GM23338 (cell line): ENCODE measurements around the gene STIM1. TPM values are rescaled to one million over a fixed set of nuclear protein-coding genes. Genes with fewer than 3 reads are reported as not detected.

ENCODE experiments used
- ATAC-seq: fragments of 200-7000 bp; cut with Tn5 transposase; 3 replicates; pipeline ENCODE4 v1.9.1; 2020
- DNase-seq: peaks from one replicate; pipeline ENCODE4 v3.0.0-alpha.2; 2015; ENCODE audit warnings: low spot score
- H2AFZ ChIP-seq: fragments of 200-600 bp; sonication (generic); 2 replicates; pipeline ENCODE4 v1.8.0; 2016; ENCODE audit warnings: antibody characterized with exemption, mild to moderate bottlenecking, moderate library complexity
- H3F3A ChIP-seq: fragments of 200-600 bp; sonication (generic); replicated peaks from 2 replicates; pipeline ENCODE4 v1.8.0; 2017; ENCODE audit warnings: antibody characterized with exemption, mixed run types, low read depth
- H3K27ac ChIP-seq: fragments of 200-600 bp; sonication (generic); 2 replicates; pipeline ENCODE4 v1.6.1; 2016; ENCODE audit warnings: low read depth
- H3K27me3 ChIP-seq: fragments of 200-600 bp; sonication (generic); 2 replicates; pipeline ENCODE4 v1.8.0; 2016; ENCODE audit warnings: mild to moderate bottlenecking, mixed run types, moderate library complexity; ENCODE audit not compliant: insufficient read depth
- H3K36me3 ChIP-seq: fragments of 200-600 bp; sonication (generic); 2 replicates; pipeline ENCODE4 v1.8.0; 2016; ENCODE audit warnings: mild to moderate bottlenecking; ENCODE audit not compliant: insufficient read depth
- H3K4me1 ChIP-seq: fragments of 200-600 bp; sonication (generic); 2 replicates; pipeline ENCODE4 v1.8.0; 2016; ENCODE audit warnings: mild to moderate bottlenecking, moderate library complexity; ENCODE audit not compliant: insufficient read depth
- H3K4me2 ChIP-seq: fragments of 200-600 bp; sonication (generic); 2 replicates; pipeline ENCODE4 v1.7.1; 2017; ENCODE audit warnings: mixed run types
- H3K4me3 ChIP-seq: fragments of 200-600 bp; sonication (generic); 2 replicates; pipeline ENCODE4 v1.6.1; 2016; ENCODE audit warnings: mixed run types
- H3K79me2 ChIP-seq: fragments of 200-600 bp; sonication (generic); replicated peaks from 2 replicates; pipeline ENCODE4 v1.8.0; 2017; ENCODE audit warnings: mild to moderate bottlenecking; ENCODE audit not compliant: insufficient read depth
- H3K9me2 ChIP-seq: fragments of 200-600 bp; sonication (generic); 2 replicates; pipeline ENCODE4 v1.8.0; 2017; ENCODE audit not compliant: insufficient read depth
- H4K20me1 ChIP-seq: fragments of 200-600 bp; sonication (generic); replicated peaks from 2 replicates; pipeline ENCODE4 v1.8.0; 2017; ENCODE audit warnings: mild to moderate bottlenecking; ENCODE audit not compliant: insufficient read depth
- H3K27ac Mint-ChIP-seq: 2 replicates; pipeline ENCODE4 v1.8.0; 2020; ENCODE audit warnings: inconsistent platforms, mild to moderate bottlenecking, moderate library complexity, mixed read lengths
- H3K27me3 Mint-ChIP-seq: 3 replicates; pipeline ENCODE4 v1.8.0; 2022; ENCODE audit warnings: low read depth, mild to moderate bottlenecking, moderate library complexity, mixed read lengths, inconsistent platforms; ENCODE audit not compliant: insufficient read depth, poor library complexity
- H3K36me3 Mint-ChIP-seq: 3 replicates; pipeline ENCODE4 v1.8.0; 2021; ENCODE audit warnings: low read depth, mild to moderate bottlenecking, inconsistent platforms, moderate library complexity, mixed read lengths
- H3K4me1 Mint-ChIP-seq: 3 replicates; pipeline ENCODE4 v1.8.0; 2020; ENCODE audit warnings: mild to moderate bottlenecking, inconsistent platforms, mixed read lengths
- H3K4me3 Mint-ChIP-seq: 3 replicates; pipeline ENCODE4 v1.8.0; 2021; ENCODE audit warnings: moderate library complexity, mild to moderate bottlenecking, inconsistent platforms, mixed read lengths
- H3K9me3 Mint-ChIP-seq: 3 replicates; pipeline ENCODE4 v1.8.0; 2020; ENCODE audit warnings: moderate library complexity, mild to moderate bottlenecking, inconsistent platforms, mixed read lengths
- CREB1 ChIP-seq: fragments of 250-450 bp; sonication (Bioruptor Pico); IDR thresholded peaks from 2 replicates; pipeline ENCODE4 v1.5.0; 2020; ENCODE audit warnings: low read depth, mild to moderate bottlenecking, moderate library complexity
- EZH2 ChIP-seq: fragments of 200-600 bp; sonication (generic); IDR thresholded peaks from one replicate; pipeline ENCODE4 v1.8.0; 2017; ENCODE audit warnings: antibody characterized with exemption, mild to moderate bottlenecking, low read depth; ENCODE audit not compliant: unreplicated experiment
- EZH2phosphoT487 ChIP-seq: fragments of 200-600 bp; sonication (generic); IDR thresholded peaks from one replicate; pipeline ENCODE4 v1.8.1; 2018; ENCODE audit warnings: antibody characterized with exemption; ENCODE audit not compliant: unreplicated experiment
- JUNB ChIP-seq: IDR thresholded peaks from one replicate; pipeline ENCODE4 v1.6.1; 2016; ENCODE audit warnings: antibody characterized with exemption; ENCODE audit not compliant: unreplicated experiment
- NANOG ChIP-seq: IDR thresholded peaks from 2 replicates; pipeline ENCODE4 v1.6.1; 2016; ENCODE audit warnings: antibody characterized with exemption, borderline replicate concordance
- POLR2AphosphoS5 ChIP-seq: IDR thresholded peaks from 2 replicates; pipeline ENCODE4 v1.6.1; 2016; ENCODE audit warnings: antibody characterized with exemption, low read depth
- STAT1 ChIP-seq: IDR thresholded peaks from one replicate; pipeline ENCODE4 v1.6.1; 2016; ENCODE audit warnings: antibody characterized with exemption; ENCODE audit not compliant: unreplicated experiment
- ZNF114 ChIP-seq: fragments of 250-450 bp; sonication (Bioruptor Pico); IDR thresholded peaks from 2 replicates; pipeline ENCODE4 v1.5.0; 2020; ENCODE audit warnings: mild to moderate bottlenecking, moderate library complexity
- ZNF331 ChIP-seq: fragments of 250-450 bp; sonication (Bioruptor Pico); IDR thresholded peaks from 2 replicates; pipeline ENCODE4 v1.5.0; 2020; ENCODE audit warnings: low read depth, mild to moderate bottlenecking, moderate library complexity
- polyA plus RNA-seq: library from polyadenylated mRNA; unstranded; fragments of >200 nt; fragmentation: Nextera tagmentation; extraction: Ambion mirVana; gene quantifications from 2 replicates; pipeline ENCODE4 v1.2.1, GENCODE V29; 2016
- total RNA-seq: library from RNA; depleted of rRNA; stranded (reverse); fragments of >200 nt; shearing (Covaris generic); gene quantifications from 2 replicates; pipeline ENCODE4 v1.2.3, GENCODE V29; 2014
- TF ChIP-seq, protein P1 (sequence below): IDR thresholded peaks from one replicate; pipeline ENCODE4 v1.6.1; 2018; ENCODE audit warnings: antibody characterized with exemption; ENCODE audit not compliant: unreplicated experiment
- TF ChIP-seq, protein P2 (sequence below), 2 experiments: fragments of 200-600 bp in 1 of 2; sonication (generic) in 1 of 2; conservative IDR thresholded peaks; 2 replicates each; pipeline versions ENCODE4 v1.5.1 to v1.6.1; 2016 to 2017; ENCODE audit warnings: antibody characterized with exemption in 2 of 2, low read depth in 2 of 2, mild to moderate bottlenecking in 2 of 2, moderate library complexity in 1 of 2
- TF ChIP-seq, protein P3 (sequence below): IDR thresholded peaks from 2 replicates; pipeline ENCODE4 v1.6.1; 2016; ENCODE audit warnings: antibody characterized with exemption
- TF ChIP-seq, protein P4 (sequence below): fragments of 250-450 bp; sonication (Bioruptor Pico); IDR thresholded peaks from 2 replicates; pipeline ENCODE4 v1.5.0; 2020; ENCODE audit warnings: mild to moderate bottlenecking, moderate library complexity

Gene STIM1
- total and polyA plus RNA-seq, 2 experiments from 2014 or later: 3.5 to 14.0 TPM

DNA sequence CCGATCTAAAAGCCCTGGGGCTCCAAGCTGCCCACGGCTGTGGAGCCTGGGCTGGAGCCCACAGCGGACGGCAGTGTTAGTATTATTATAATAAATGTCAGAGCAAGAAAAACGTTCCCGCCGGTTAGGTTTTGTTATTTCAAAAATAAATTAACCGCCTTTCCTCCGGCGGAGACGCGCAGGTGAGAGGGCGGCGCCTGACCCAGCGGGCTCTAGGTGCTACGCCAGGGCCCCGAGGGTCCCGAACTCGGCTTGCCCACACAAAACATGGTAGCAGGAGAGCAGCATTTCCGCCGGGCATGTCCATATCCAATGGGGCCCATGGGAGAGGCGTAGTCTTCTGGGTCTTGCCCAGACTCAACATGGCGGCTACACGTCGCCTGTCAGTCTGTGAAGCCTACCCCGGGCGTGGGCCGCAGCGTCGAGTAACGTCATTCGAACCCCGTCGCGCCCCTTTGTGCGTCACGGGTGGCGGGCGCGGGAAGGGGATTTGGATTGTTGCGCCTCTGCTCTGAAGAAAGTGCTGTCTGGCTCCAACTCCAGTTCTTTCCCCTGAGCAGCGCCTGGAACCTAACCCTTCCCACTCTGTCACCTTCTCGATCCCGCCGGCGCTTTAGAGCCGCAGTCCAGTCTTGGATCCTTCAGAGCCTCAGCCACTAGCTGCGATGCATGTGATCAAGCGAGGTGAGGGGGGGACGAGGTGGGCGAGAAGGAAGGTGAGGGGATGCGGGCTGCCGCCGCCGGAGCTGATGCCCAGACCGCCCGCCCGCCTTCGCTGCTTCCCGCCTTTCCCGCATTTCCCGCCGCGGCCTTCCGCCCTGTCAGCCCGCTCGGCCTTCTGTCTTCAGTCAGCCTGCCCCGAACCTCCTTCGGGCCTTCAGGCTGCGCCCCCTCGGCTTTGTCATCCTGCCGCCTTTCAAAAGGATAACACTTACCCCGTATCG lies 239.2 kb downstream of the STIM1 start, which contains the start of gene RRM1:
TSS of gene RRM1 (plus strand) at position 452 of the 944 bp plus-strand sequence. CDS start at position 666, 214 bp downstream.
- Histone ChIP-seq H3K79me2 (peaks cover 39% of the 10 kb centered on the region), H3K27ac (peak within 1 kb of the TSS; percentile 95), H3K4me1 (peaks cover 15% of the 10 kb centered on the region), H2AFZ (peak within 1 kb of the TSS; percentile 88; the same call in 1 of the 2 replicates), H3K27me3 (no peaks in the 10 kb centered on the region), H3F3A (no peaks in the 10 kb centered on the region), H4K20me1 (no peaks in the 10 kb centered on the region; the same call in 1 of the 2 replicates), H3K36me3 (no peaks in the 10 kb centered on the region), H3K4me3 (peak within 1 kb of the TSS; percentile 98), H3K9me2 (no peaks in the 10 kb centered on the region), H3K4me2 (peak within 1 kb of the TSS; percentile 93)
- ATAC-seq (peak; percentile 96), DNase-seq (peak; percentile 98)
- peaks cover 2% of the 10 kb centered on the region for H3K27me3 Mint-ChIP-seq
- TF ChIP-seq, protein P1, sequence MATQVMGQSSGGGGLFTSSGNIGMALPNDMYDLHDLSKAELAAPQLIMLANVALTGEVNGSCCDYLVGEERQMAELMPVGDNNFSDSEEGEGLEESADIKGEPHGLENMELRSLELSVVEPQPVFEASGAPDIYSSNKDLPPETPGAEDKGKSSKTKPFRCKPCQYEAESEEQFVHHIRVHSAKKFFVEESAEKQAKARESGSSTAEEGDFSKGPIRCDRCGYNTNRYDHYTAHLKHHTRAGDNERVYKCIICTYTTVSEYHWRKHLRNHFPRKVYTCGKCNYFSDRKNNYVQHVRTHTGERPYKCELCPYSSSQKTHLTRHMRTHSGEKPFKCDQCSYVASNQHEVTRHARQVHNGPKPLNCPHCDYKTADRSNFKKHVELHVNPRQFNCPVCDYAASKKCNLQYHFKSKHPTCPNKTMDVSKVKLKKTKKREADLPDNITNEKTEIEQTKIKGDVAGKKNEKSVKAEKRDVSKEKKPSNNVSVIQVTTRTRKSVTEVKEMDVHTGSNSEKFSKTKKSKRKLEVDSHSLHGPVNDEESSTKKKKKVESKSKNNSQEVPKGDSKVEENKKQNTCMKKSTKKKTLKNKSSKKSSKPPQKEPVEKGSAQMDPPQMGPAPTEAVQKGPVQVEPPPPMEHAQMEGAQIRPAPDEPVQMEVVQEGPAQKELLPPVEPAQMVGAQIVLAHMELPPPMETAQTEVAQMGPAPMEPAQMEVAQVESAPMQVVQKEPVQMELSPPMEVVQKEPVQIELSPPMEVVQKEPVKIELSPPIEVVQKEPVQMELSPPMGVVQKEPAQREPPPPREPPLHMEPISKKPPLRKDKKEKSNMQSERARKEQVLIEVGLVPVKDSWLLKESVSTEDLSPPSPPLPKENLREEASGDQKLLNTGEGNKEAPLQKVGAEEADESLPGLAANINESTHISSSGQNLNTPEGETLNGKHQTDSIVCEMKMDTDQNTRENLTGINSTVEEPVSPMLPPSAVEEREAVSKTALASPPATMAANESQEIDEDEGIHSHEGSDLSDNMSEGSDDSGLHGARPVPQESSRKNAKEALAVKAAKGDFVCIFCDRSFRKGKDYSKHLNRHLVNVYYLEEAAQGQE: no peak
- TF ChIP-seq CREB1 (CRISPR knock-in tag) (peak; percentile 100), ZNF331 (CRISPR knock-in tag) (peak; percentile 52), JUNB (no peak), STAT1 (no peak), EZH2 (no peak), EZH2phosphoT487 (no peak), POLR2AphosphoS5 (peak; percentile 60), ZNF114 (CRISPR knock-in tag) (peak; percentile 83), NANOG (no peak)
- TF ChIP-seq, protein P2, sequence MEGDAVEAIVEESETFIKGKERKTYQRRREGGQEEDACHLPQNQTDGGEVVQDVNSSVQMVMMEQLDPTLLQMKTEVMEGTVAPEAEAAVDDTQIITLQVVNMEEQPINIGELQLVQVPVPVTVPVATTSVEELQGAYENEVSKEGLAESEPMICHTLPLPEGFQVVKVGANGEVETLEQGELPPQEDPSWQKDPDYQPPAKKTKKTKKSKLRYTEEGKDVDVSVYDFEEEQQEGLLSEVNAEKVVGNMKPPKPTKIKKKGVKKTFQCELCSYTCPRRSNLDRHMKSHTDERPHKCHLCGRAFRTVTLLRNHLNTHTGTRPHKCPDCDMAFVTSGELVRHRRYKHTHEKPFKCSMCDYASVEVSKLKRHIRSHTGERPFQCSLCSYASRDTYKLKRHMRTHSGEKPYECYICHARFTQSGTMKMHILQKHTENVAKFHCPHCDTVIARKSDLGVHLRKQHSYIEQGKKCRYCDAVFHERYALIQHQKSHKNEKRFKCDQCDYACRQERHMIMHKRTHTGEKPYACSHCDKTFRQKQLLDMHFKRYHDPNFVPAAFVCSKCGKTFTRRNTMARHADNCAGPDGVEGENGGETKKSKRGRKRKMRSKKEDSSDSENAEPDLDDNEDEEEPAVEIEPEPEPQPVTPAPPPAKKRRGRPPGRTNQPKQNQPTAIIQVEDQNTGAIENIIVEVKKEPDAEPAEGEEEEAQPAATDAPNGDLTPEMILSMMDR (conservative IDR thresholded peaks at IDR 0.05; ENCODE audit: low read depth in 2 of 2): no peak
- TF ChIP-seq, protein P3, sequence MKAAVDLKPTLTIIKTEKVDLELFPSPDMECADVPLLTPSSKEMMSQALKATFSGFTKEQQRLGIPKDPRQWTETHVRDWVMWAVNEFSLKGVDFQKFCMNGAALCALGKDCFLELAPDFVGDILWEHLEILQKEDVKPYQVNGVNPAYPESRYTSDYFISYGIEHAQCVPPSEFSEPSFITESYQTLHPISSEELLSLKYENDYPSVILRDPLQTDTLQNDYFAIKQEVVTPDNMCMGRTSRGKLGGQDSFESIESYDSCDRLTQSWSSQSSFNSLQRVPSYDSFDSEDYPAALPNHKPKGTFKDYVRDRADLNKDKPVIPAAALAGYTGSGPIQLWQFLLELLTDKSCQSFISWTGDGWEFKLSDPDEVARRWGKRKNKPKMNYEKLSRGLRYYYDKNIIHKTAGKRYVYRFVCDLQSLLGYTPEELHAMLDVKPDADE: peak; percentile 96
- TF ChIP-seq, protein P4, sequence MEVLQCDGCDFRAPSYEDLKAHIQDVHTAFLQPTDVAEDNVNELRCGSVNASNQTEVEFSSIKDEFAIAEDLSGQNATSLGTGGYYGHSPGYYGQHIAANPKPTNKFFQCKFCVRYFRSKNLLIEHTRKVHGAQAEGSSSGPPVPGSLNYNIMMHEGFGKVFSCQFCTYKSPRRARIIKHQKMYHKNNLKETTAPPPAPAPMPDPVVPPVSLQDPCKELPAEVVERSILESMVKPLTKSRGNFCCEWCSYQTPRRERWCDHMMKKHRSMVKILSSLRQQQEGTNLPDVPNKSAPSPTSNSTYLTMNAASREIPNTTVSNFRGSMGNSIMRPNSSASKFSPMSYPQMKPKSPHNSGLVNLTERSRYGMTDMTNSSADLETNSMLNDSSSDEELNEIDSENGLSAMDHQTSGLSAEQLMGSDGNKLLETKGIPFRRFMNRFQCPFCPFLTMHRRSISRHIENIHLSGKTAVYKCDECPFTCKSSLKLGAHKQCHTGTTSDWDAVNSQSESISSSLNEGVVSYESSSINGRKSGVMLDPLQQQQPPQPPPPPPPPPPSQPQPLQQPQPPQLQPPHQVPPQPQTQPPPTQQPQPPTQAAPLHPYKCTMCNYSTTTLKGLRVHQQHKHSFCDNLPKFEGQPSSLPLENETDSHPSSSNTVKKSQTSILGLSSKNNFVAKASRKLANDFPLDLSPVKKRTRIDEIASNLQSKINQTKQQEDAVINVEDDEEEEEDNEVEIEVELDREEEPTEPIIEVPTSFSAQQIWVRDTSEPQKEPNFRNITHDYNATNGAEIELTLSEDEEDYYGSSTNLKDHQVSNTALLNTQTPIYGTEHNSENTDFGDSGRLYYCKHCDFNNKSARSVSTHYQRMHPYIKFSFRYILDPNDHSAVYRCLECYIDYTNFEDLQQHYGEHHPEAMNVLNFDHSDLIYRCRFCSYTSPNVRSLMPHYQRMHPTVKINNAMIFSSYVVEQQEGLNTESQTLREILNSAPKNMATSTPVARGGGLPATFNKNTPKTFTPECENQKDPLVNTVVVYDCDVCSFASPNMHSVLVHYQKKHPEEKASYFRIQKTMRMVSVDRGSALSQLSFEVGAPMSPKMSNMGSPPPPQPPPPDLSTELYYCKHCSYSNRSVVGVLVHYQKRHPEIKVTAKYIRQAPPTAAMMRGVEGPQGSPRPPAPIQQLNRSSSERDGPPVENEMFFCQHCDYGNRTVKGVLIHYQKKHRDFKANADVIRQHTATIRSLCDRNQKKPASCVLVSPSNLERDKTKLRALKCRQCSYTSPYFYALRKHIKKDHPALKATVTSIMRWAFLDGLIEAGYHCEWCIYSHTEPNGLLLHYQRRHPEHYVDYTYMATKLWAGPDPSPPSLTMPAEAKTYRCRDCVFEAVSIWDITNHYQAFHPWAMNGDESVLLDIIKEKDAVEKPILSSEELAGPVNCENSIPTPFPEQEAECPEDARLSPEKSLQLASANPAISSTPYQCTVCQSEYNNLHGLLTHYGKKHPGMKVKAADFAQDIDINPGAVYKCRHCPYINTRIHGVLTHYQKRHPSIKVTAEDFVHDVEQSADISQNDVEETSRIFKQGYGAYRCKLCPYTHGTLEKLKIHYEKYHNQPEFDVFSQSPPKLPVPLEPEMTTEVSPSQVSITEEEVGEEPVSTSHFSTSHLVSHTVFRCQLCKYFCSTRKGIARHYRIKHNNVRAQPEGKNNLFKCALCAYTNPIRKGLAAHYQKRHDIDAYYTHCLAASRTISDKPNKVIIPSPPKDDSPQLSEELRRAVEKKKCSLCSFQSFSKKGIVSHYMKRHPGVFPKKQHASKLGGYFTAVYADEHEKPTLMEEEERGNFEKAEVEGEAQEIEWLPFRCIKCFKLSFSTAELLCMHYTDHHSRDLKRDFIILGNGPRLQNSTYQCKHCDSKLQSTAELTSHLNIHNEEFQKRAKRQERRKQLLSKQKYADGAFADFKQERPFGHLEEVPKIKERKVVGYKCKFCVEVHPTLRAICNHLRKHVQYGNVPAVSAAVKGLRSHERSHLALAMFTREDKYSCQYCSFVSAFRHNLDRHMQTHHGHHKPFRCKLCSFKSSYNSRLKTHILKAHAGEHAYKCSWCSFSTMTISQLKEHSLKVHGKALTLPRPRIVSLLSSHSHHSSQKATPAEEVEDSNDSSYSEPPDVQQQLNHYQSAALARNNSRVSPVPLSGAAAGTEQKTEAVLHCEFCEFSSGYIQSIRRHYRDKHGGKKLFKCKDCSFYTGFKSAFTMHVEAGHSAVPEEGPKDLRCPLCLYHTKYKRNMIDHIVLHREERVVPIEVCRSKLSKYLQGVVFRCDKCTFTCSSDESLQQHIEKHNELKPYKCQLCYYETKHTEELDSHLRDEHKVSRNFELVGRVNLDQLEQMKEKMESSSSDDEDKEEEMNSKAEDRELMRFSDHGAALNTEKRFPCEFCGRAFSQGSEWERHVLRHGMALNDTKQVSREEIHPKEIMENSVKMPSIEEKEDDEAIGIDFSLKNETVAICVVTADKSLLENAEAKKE (CRISPR knock-in tag): no peak; the same call in 1 of the 2 replicates
- peak within 1 kb of the TSS; percentile 95 for H3K27ac Mint-ChIP-seq
- H3K9me3 Mint-ChIP-seq: no peaks in the 10 kb centered on the region
- peak within 1 kb of the TSS; percentile 98 for H3K4me3 Mint-ChIP-seq
- H3K36me3 Mint-ChIP-seq: no peaks in the 10 kb centered on the region
- peaks cover 22% of the 10 kb centered on the region for H3K4me1 Mint-ChIP-seq
